ENCODE results near the gene TRERF1.

- no peak for TF ChIP-seq CTCF (IDR thresholded peaks at IDR 0.05; ENCODE audit: low read length)
- TF ChIP-seq EZH2phosphoT487 (IDR thresholded peaks at IDR 0.05; ENCODE audit: low read length) = no peak
- TF ChIP-seq EZH2 (optimal IDR thresholded peaks at IDR 0.05; ENCODE audit: low read depth, low read length) = no peak
Measured at GRCh38 chr6:42260396-42260888, 191.3 kb downstream of the TRERF1 start.

Measured in MM.1S (cell line).